Hepatocyte (in vitro differentiated cells): ENCODE data around the gene LYZ.

Experiments used
- EZH2phosphoT487 ChIP-seq: fragments of 200-600 bp; sonication (generic); IDR thresholded peaks from one replicate; pipeline ENCODE4 v1.6.1; 2018; ENCODE audit warnings: antibody characterized with exemption, mild to moderate bottlenecking, low read depth, moderate library complexity; ENCODE audit not compliant: unreplicated experiment, severe bottlenecking
- TF ChIP-seq, protein P1 (sequence below): fragments of 200-600 bp; sonication (generic); IDR thresholded peaks from 2 replicates; pipeline ENCODE4 v1.5.1; 2016; ENCODE audit warnings: antibody characterized with exemption, mild to moderate bottlenecking; ENCODE audit not compliant: poor library complexity

DNA sequence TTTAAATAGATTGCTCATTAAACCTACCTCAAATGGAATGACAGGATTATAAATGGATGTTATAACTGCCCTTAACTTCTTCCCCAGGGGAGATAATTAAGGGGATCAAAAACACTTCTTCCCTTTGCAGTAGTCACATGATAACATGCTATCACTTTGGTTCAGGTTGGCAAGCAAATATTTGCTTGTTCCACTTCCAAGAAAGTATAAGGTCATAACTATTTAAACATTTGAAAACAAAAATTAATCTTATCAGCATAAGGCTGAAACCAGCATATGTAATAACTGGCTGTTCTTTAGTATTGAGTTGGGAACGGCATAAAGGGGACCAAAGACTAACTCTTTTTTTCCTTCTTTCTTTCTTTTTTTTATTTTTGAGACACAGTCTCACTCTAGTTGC, 2.4 kb upstream of the LYZ start:
- TF ChIP-seq, protein P1, sequence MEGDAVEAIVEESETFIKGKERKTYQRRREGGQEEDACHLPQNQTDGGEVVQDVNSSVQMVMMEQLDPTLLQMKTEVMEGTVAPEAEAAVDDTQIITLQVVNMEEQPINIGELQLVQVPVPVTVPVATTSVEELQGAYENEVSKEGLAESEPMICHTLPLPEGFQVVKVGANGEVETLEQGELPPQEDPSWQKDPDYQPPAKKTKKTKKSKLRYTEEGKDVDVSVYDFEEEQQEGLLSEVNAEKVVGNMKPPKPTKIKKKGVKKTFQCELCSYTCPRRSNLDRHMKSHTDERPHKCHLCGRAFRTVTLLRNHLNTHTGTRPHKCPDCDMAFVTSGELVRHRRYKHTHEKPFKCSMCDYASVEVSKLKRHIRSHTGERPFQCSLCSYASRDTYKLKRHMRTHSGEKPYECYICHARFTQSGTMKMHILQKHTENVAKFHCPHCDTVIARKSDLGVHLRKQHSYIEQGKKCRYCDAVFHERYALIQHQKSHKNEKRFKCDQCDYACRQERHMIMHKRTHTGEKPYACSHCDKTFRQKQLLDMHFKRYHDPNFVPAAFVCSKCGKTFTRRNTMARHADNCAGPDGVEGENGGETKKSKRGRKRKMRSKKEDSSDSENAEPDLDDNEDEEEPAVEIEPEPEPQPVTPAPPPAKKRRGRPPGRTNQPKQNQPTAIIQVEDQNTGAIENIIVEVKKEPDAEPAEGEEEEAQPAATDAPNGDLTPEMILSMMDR = no peak
- no peak for TF ChIP-seq EZH2phosphoT487
